ENCODE data around the gene ENO1. TPM values are rescaled to one million over a fixed set of nuclear protein-coding genes. Genes with fewer than 3 reads are reported as not detected.

ENO1 gene
- total and polyA plus RNA-seq, 2 of the 8 experiments (the other 6 are each of a cell fraction or from before 2014, with no cell fraction given), result 1,763 to 2,117 TPM

- no peak overlapping the region for H3K56ac ChIP-seq (replicated peaks; ENCODE audit: insufficient read length, low read depth, low read length)
- H3K14ac ChIP-seq (ENCODE audit: insufficient read length), result no peak overlapping the region
- 34% methylated on average over 3 of the region's 3 CpGs; no CpG with 5 or more reads in 1 of the 2 experiments for WGBS, 2 experiments (ENCODE audit: extremely low coverage in 1 of 2, insufficient coverage in 1 of 2, insufficient read length in 1 of 2, insufficient replicate concordance in 2 of 2, low coverage in 1 of 2, low lambda C conversion rate in 2 of 2, missing lambda C conversion rate in 1 of 2)
- H3K23ac ChIP-seq (ENCODE audit: insufficient read length), result no peak overlapping the region
- DNase-seq (ENCODE audit: low read depth in 1 of 2, low spot score in 2 of 2) (no peak), FAIRE-seq (no peak)
- no peak overlapping the region for H2AFZ ChIP-seq (ENCODE audit: low read length)
- H3K4me2 ChIP-seq (ENCODE audit: insufficient read depth in 1 of 2, low read depth in 2 of 2, low read length in 2 of 2), result no peak overlapping the region
- H2AK5ac ChIP-seq (ENCODE audit: low read depth, low read length), result no peak overlapping the region
- no peak overlapping the region for H3K4ac ChIP-seq (replicated peaks; ENCODE audit: insufficient read length, low read depth, low read length)
- no peak overlapping the region for H4K5ac ChIP-seq (ENCODE audit: insufficient read length, low read depth, low read length)
- no peak overlapping the region for H4K91ac ChIP-seq (replicated peaks; ENCODE audit: insufficient read length, low read length)
- no peak overlapping the region for H3K18ac ChIP-seq (ENCODE audit: extremely low read depth, low read length)
- no peak overlapping the region for H3K9ac ChIP-seq (replicated peaks in 1 of 4; ENCODE audit: extremely low read depth in 1 of 4, low read depth in 3 of 4, low read length in 3 of 4)
- no peak overlapping the region for H4K8ac ChIP-seq (ENCODE audit: extremely low read depth, insufficient read depth, low read length)
- no peak overlapping the region for H3K27ac ChIP-seq (ENCODE audit: low read depth, low read length)
- CTCF ChIA-PET (ENCODE audit: partially characterized antibody), result interaction anchor here (0.6 to 3.1 kb wide), 10 partner anchors 9 to 186 kb away, joined by 3 to 15 read pairs (median 4); no protein-coding TSS in a partner anchor
- no peak overlapping the region for H2BK120ac ChIP-seq (replicated peaks; ENCODE audit: low read depth, low read length)
- H3K79me2 ChIP-seq (ENCODE audit: control insufficient read depth in 1 of 2, insufficient read depth in 2 of 2, low read length in 2 of 2), result no peaks in the 10 kb centered on the region
- no peaks in the 10 kb centered on the region for H3K23me2 ChIP-seq (ENCODE audit: low read depth, low read length)
- H3K9me3 ChIP-seq (ENCODE audit: insufficient read depth in 2 of 2, low read depth in 1 of 2, low read length in 1 of 2), result peaks cover 3 to 4% of the 10 kb centered on the region in 2 experiments; a peak in 3 of 4 replicates
- POLR2A ChIA-PET (ENCODE audit: partially characterized antibody), result interaction anchor here (0.9 to 2.2 kb wide), 3 partner anchors 17 to 47 kb away, joined by 3 to 9 read pairs (median 3); no protein-coding TSS in a partner anchor
- no peak overlapping the region for H2BK15ac ChIP-seq (ENCODE audit: low read length)
- H2BK20ac ChIP-seq (ENCODE audit: low read length), result no peak overlapping the region
- H2BK12ac ChIP-seq (ENCODE audit: low read depth, low read length), result no peak overlapping the region
- H3K36me3 ChIP-seq (ENCODE audit: control insufficient read depth in 2 of 4, insufficient read depth in 4 of 4, low read length in 3 of 4), result no peaks in the 10 kb centered on the region
- no peaks in the 10 kb centered on the region for H3K27me3 ChIP-seq (replicated peaks in 1 of 4; ENCODE audit: control insufficient read depth in 3 of 4, extremely low read depth in 1 of 4, insufficient read depth in 3 of 4, low read length in 3 of 4)
- H3K79me1 ChIP-seq (ENCODE audit: low read depth, low read length), result no peaks in the 10 kb centered on the region
- H4K20me1 ChIP-seq (replicated peaks in 1 of 2; ENCODE audit: control insufficient read depth in 1 of 2, insufficient read depth in 2 of 2, low read length in 2 of 2), result no peaks in the 10 kb centered on the region
- no peak overlapping the region for H3K4me3 ChIP-seq (ENCODE audit: extremely low read depth in 1 of 4, insufficient read depth in 2 of 4, low read depth in 3 of 4, low read length in 4 of 4)
- peaks cover 0 to 7% (median 3%) of the 10 kb centered on the region in 4 experiments; a peak in 4 of 7 replicates for H3K4me1 ChIP-seq (replicated peaks in 1 of 4; ENCODE audit: control insufficient read depth in 3 of 4, insufficient read depth in 4 of 4, low read length in 3 of 4)
- no peak overlapping the region for H2BK5ac ChIP-seq (ENCODE audit: low read depth, low read length)
- TF ChIP-seq SRF (IDR thresholded peaks at IDR 0.05; ENCODE audit: low read depth, low read length), result no peak
- TF ChIP-seq CTCF (IDR thresholded peaks at IDR 0.05; ENCODE audit: control extremely low read depth in 1 of 3, insufficient read depth in 1 of 3, low read depth in 1 of 3, low read length in 3 of 3), result no peak
- TF ChIP-seq SIRT6 (IDR thresholded peaks at IDR 0.05; ENCODE audit: low read length), result no peak
- TF ChIP-seq CBX5 (IDR thresholded peaks at IDR 0.05; ENCODE audit: low read depth, low read length), result no peak
- no peak for TF ChIP-seq SP2 (IDR thresholded peaks at IDR 0.05; ENCODE audit: low read length)
- TF ChIP-seq MAX (IDR thresholded peaks at IDR 0.05), result no peak
- TF ChIP-seq KDM5A (IDR thresholded peaks at IDR 0.05; ENCODE audit: low read length), result no peak
- no peak for TF ChIP-seq TAF7 (optimal IDR thresholded peaks at IDR 0.05; ENCODE audit: borderline replicate concordance, low read depth, low read length)
- no peak for TF ChIP-seq HDAC6 (IDR thresholded peaks at IDR 0.05; ENCODE audit: low read depth, low read length)
- TF ChIP-seq KDM1A (IDR thresholded peaks at IDR 0.05; ENCODE audit: borderline replicate concordance, low read length), result no peak
- no peak for TF ChIP-seq RNF2 (IDR thresholded peaks at IDR 0.05; ENCODE audit: borderline replicate concordance, low read depth, low read length, missing control alignments, poor library complexity, severe bottlenecking)
Observed at GRCh38 chr1:8915446-8915845, 37.0 kb upstream of the ENO1 start.

All from H1 (cell line).